Neural cell (in vitro differentiated cells): ENCODE measurements around the gene MGAT5. TPM values are rescaled to one million over a fixed set of nuclear protein-coding genes. Genes with fewer than 3 reads are reported as not detected.

Source experiments
- H2AFZ ChIP-seq: fragments of 200-600, 300-800 bp; sonication (generic), shearing (Covaris generic); 2 replicates; pipeline ENCODE4 v1.6.0; 2014; ENCODE audit warnings: low read depth, mild to moderate bottlenecking, antibody characterized with exemption, low read length, moderate library complexity
- H3F3A ChIP-seq: fragments of 200-600 bp; shearing (Covaris generic); 2 replicates; pipeline ENCODE4 v1.6.1; 2016; ENCODE audit warnings: mild to moderate bottlenecking, moderate library complexity, mixed read lengths, antibody characterized with exemption, low read length; ENCODE audit not compliant: insufficient read depth, poor library complexity, severe bottlenecking
- H3K27ac ChIP-seq: fragments of 200-600, 300-800 bp; sonication (generic), shearing (Covaris generic); 2 replicates; pipeline ENCODE4 v1.5.1; 2014; ENCODE audit warnings: mild to moderate bottlenecking, low read length, moderate library complexity
- H3K27me3 ChIP-seq: fragments of 300-800, 200-600 bp; sonication (generic), shearing (Covaris generic); 2 replicates; pipeline ENCODE4 v1.6.0; 2014; ENCODE audit warnings: mild to moderate bottlenecking, low read depth, low read length, moderate library complexity; ENCODE audit not compliant: insufficient read depth
- H3K36me3 ChIP-seq: fragments of 300-800, 200-600 bp; sonication (generic), shearing (Covaris generic); 2 replicates; pipeline ENCODE4 v1.5.1; 2014; ENCODE audit warnings: mild to moderate bottlenecking, antibody characterized with exemption, low read length, moderate library complexity; ENCODE audit not compliant: insufficient read depth
- H3K4me2 ChIP-seq: fragments of 300-800, 200-600 bp; sonication (generic), shearing (Covaris generic); 2 replicates; pipeline ENCODE4 v1.6.0; 2014; ENCODE audit warnings: mild to moderate bottlenecking, low read length
- H3K4me3 ChIP-seq: fragments of 300-800, 200-600 bp; sonication (generic), shearing (Covaris generic); 2 replicates; pipeline ENCODE4 v1.5.1; 2014; ENCODE audit warnings: mild to moderate bottlenecking, low read length, moderate library complexity
- H3K79me2 ChIP-seq: fragments of 200-600 bp; shearing (Covaris generic); replicated peaks from 2 replicates; pipeline ENCODE4 v1.6.0; 2014; ENCODE audit warnings: mild to moderate bottlenecking, low read length, moderate library complexity; ENCODE audit not compliant: insufficient read depth
- H3K9ac ChIP-seq: fragments of 300-800, 200-600 bp; sonication (generic), shearing (Covaris generic); 2 replicates; pipeline ENCODE4 v1.6.1; 2016; ENCODE audit warnings: mild to moderate bottlenecking, low read length, mixed read lengths
- H3K9me2 ChIP-seq: fragments of 200-600 bp; shearing (Covaris generic); 2 replicates; pipeline ENCODE4 v1.6.1; 2016; ENCODE audit warnings: mild to moderate bottlenecking, low read length, mixed read lengths; ENCODE audit not compliant: insufficient read depth
- H3K9me3 ChIP-seq: fragments of 200-600, 300-800 bp; sonication (generic), shearing (Covaris generic); 2 replicates; pipeline ENCODE4 v1.6.1; 2016; ENCODE audit warnings: mild to moderate bottlenecking, mixed run types, low read length, moderate library complexity, mixed read lengths
- H4K20me1 ChIP-seq: fragments of 200-600 bp; shearing (Covaris generic); 2 replicates; pipeline ENCODE4 v1.6.1; 2016; ENCODE audit warnings: mild to moderate bottlenecking, mixed run types; ENCODE audit not compliant: insufficient read depth
- EP300 ChIP-seq: fragments of 450-650 bp; conservative IDR thresholded peaks from 2 replicates; pipeline ENCODE4 v1.6.1; 2014; ENCODE audit warnings: antibody characterized with exemption, mild to moderate bottlenecking, moderate library complexity; ENCODE audit not compliant: poor library complexity, severe bottlenecking
- EZH2 ChIP-seq: fragments of 200-600, 300-800 bp; shearing (Covaris generic), sonication (generic); IDR thresholded peaks from 2 replicates; pipeline ENCODE4 v1.6.1; 2014; ENCODE audit warnings: antibody characterized with exemption, low read length, borderline replicate concordance, mild to moderate bottlenecking; ENCODE audit not compliant: insufficient read depth, poor library complexity, severe bottlenecking
- MXI1 ChIP-seq: fragments of 450-650 bp; conservative IDR thresholded peaks from 2 replicates; pipeline ENCODE4 v1.6.1; 2014; ENCODE audit warnings: antibody characterized with exemption, mild to moderate bottlenecking; ENCODE audit not compliant: poor library complexity, severe bottlenecking
- POLR2AphosphoS5 ChIP-seq: IDR thresholded peaks from 2 replicates; pipeline ENCODE4 v1.6.1; 2012
- RAD21 ChIP-seq: fragments of 450-650 bp; conservative IDR thresholded peaks from 2 replicates; pipeline ENCODE4 v1.6.1; 2014; ENCODE audit warnings: antibody characterized with exemption, mild to moderate bottlenecking, moderate library complexity
- SMC3 ChIP-seq: fragments of 450-650 bp; conservative IDR thresholded peaks from 2 replicates; pipeline ENCODE4 v1.6.1; 2014; ENCODE audit warnings: antibody characterized with exemption, mild to moderate bottlenecking, moderate library complexity; ENCODE audit not compliant: poor library complexity
- TAF1 ChIP-seq: IDR thresholded peaks from 2 replicates; pipeline ENCODE4 v1.6.1; 2012; ENCODE audit warnings: low read depth
- polyA plus RNA-seq: library from polyadenylated mRNA; depleted of rRNA; stranded (reverse); fragments of >200 nt; gene quantifications from 2 replicates; pipeline ENCODE4 v1.2.3, GENCODE V29; 2014
- TF ChIP-seq, protein P1 (sequence below): fragments of 450-650 bp; IDR thresholded peaks from 2 replicates; pipeline ENCODE4 v1.5.1; 2014; ENCODE audit warnings: antibody characterized with exemption, mild to moderate bottlenecking, moderate library complexity; ENCODE audit not compliant: poor library complexity, severe bottlenecking
- TF ChIP-seq, protein P2 (sequence below): IDR thresholded peaks from 2 replicates; pipeline ENCODE4 v1.6.1; 2012; ENCODE audit warnings: borderline replicate concordance

The MGAT5 gene
- polyA plus RNA-seq, 1 donor from 2014 or later: 40.9 TPM

DNA sequence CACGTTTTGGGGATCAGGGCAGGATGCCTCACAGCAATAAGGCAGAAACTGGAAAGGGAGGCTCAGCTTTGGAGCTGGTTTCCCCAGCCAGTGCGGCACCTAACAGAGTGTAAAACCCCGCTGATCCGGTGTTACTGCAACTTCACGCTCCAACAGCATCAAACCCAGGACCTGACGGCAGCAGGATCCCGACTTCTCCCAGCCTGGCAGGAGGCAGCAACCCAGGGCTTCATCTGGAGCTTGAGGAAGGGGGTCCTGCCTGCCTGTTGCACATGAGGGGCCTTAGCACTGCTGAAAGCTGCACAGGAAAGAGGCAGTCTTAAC is 209.8 kb downstream of the MGAT5 start:
- H3K4me3 ChIP-seq: no peak overlapping the region
- H3K9me2 ChIP-seq: no peaks in the 10 kb centered on the region
- H3K79me2 ChIP-seq: no peaks in the 10 kb centered on the region
- H3K36me3 ChIP-seq: no peaks in the 10 kb centered on the region
- no peak overlapping the region for H3K27ac ChIP-seq
- H3K27me3 ChIP-seq: no peaks in the 10 kb centered on the region
- no peaks in the 10 kb centered on the region for H3K9me3 ChIP-seq
- no peaks in the 10 kb centered on the region for H3F3A ChIP-seq
- H3K4me2 ChIP-seq: no peak overlapping the region
- H4K20me1 ChIP-seq: no peaks in the 10 kb centered on the region
- H2AFZ ChIP-seq: no peak overlapping the region
- TF ChIP-seq MXI1: no peak
- TF ChIP-seq EP300: no peak
- no peak for TF ChIP-seq SMC3
- TF ChIP-seq EZH2: no peak
- TF ChIP-seq, protein P1, sequence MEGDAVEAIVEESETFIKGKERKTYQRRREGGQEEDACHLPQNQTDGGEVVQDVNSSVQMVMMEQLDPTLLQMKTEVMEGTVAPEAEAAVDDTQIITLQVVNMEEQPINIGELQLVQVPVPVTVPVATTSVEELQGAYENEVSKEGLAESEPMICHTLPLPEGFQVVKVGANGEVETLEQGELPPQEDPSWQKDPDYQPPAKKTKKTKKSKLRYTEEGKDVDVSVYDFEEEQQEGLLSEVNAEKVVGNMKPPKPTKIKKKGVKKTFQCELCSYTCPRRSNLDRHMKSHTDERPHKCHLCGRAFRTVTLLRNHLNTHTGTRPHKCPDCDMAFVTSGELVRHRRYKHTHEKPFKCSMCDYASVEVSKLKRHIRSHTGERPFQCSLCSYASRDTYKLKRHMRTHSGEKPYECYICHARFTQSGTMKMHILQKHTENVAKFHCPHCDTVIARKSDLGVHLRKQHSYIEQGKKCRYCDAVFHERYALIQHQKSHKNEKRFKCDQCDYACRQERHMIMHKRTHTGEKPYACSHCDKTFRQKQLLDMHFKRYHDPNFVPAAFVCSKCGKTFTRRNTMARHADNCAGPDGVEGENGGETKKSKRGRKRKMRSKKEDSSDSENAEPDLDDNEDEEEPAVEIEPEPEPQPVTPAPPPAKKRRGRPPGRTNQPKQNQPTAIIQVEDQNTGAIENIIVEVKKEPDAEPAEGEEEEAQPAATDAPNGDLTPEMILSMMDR: no peak
- TF ChIP-seq, protein P2, sequence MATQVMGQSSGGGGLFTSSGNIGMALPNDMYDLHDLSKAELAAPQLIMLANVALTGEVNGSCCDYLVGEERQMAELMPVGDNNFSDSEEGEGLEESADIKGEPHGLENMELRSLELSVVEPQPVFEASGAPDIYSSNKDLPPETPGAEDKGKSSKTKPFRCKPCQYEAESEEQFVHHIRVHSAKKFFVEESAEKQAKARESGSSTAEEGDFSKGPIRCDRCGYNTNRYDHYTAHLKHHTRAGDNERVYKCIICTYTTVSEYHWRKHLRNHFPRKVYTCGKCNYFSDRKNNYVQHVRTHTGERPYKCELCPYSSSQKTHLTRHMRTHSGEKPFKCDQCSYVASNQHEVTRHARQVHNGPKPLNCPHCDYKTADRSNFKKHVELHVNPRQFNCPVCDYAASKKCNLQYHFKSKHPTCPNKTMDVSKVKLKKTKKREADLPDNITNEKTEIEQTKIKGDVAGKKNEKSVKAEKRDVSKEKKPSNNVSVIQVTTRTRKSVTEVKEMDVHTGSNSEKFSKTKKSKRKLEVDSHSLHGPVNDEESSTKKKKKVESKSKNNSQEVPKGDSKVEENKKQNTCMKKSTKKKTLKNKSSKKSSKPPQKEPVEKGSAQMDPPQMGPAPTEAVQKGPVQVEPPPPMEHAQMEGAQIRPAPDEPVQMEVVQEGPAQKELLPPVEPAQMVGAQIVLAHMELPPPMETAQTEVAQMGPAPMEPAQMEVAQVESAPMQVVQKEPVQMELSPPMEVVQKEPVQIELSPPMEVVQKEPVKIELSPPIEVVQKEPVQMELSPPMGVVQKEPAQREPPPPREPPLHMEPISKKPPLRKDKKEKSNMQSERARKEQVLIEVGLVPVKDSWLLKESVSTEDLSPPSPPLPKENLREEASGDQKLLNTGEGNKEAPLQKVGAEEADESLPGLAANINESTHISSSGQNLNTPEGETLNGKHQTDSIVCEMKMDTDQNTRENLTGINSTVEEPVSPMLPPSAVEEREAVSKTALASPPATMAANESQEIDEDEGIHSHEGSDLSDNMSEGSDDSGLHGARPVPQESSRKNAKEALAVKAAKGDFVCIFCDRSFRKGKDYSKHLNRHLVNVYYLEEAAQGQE: no peak
- no peak for TF ChIP-seq RAD21
- no peak overlapping the region for H3K9ac ChIP-seq

DNA sequence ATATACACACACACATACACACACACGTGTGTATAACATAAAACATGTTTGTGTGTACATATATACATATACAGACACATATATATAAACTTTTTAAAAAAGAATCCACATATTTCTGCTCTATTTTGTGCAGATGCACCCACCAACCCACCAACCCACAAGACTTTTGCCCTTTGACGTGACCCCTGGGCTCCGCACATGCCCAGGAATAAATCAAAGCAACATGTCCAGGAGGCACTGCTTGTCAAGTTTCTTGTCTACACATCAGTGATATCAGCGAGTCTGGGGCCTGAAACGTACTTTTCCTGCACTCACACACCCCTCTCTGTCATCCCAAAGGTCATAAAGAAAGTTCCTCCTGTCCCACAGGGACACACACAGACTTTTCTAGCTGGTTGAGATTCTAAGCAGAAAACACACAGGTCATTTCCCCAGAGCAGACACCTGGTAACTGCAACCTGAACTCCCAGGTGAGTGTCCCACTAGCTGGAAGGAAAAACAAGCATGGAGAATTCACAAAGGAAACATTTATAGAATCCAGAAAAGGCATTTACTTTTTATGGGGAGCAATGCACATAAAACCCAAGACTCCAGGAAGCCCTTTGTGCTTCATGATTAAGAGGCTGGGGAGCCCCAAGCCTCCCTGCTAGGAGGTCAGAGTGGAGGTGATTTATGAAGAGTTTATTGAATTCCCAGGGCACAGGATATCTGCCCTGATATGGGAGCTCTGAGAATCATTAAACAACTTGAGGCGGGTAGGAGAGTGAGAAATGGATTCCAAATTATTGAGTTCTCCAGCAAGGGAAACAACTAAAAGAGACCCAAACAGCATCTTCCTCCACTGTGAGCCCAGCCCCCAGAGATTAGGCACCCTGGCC is 211.6 kb downstream of the MGAT5 start:
- H3K36me3 ChIP-seq: no peaks in the 10 kb centered on the region
- H3K27ac ChIP-seq: no peak overlapping the region
- no peaks in the 10 kb centered on the region for H3F3A ChIP-seq
- no peak overlapping the region for H3K4me2 ChIP-seq
- TF ChIP-seq TAF1 (no peak), EP300 (no peak), RAD21 (no peak), POLR2AphosphoS5 (no peak)
- TF ChIP-seq, protein P1: no peak
- no peaks in the 10 kb centered on the region for H4K20me1 ChIP-seq
- H3K27me3 ChIP-seq: no peaks in the 10 kb centered on the region
- H3K9me3 ChIP-seq: no peaks in the 10 kb centered on the region
- no peak overlapping the region for H3K9ac ChIP-seq
- H2AFZ ChIP-seq: no peak overlapping the region
- no peaks in the 10 kb centered on the region for H3K79me2 ChIP-seq
- no peak overlapping the region for H3K4me3 ChIP-seq
- H3K9me2 ChIP-seq: no peaks in the 10 kb centered on the region
